ENCODE data around the gene JARID2.

DNA sequence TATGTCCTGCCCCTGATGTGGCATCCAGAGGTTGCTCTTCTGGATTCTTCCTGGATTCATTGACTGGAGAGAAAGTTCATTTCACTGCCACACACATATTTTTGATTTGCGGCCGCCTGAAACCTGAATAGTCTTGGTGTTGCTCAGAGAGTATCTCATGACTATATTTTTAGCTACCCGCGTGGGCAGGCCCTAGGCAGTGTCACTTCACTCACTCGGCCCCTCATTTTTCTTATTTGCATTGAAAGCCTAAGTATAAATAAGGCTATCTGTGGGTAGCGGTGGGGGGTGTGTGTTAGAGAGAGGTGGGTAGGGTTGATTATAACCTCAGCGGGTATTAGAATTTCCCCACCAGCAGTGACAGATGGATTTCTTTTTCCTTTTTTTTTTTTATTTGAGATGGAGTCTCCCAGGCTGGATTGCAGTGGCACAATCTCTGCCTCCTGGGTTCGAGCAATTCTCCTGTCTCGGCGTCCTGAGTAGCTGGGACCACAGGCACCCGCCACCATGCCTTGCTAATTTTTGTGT is 113.5 kb downstream of the JARID2 start:
- TF ChIP-seq, protein P1, sequence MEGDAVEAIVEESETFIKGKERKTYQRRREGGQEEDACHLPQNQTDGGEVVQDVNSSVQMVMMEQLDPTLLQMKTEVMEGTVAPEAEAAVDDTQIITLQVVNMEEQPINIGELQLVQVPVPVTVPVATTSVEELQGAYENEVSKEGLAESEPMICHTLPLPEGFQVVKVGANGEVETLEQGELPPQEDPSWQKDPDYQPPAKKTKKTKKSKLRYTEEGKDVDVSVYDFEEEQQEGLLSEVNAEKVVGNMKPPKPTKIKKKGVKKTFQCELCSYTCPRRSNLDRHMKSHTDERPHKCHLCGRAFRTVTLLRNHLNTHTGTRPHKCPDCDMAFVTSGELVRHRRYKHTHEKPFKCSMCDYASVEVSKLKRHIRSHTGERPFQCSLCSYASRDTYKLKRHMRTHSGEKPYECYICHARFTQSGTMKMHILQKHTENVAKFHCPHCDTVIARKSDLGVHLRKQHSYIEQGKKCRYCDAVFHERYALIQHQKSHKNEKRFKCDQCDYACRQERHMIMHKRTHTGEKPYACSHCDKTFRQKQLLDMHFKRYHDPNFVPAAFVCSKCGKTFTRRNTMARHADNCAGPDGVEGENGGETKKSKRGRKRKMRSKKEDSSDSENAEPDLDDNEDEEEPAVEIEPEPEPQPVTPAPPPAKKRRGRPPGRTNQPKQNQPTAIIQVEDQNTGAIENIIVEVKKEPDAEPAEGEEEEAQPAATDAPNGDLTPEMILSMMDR (IDR thresholded peaks at IDR 0.05), result no peak
- no peak for TF ChIP-seq POLR2A (IDR thresholded peaks at IDR 0.05)

Data from heart left ventricle (tissue), 13 donors.